Mesothelial cell of epicardium (in vitro differentiated cells): ENCODE measurements around the gene MAMSTR. TPM values are rescaled to one million over a fixed set of nuclear protein-coding genes. Genes with fewer than 3 reads are reported as not detected.

Source experiments
- DNase-seq, 2 experiments: peaks; one replicate each; pipeline ENCODE4 v3.0.0; 2021; ENCODE audit warnings: low spot score in 2 of 2; ENCODE audit not compliant: unreplicated experiment in 2 of 2
- H3K27ac Mint-ChIP-seq: 2 replicates; pipeline ENCODE4 v1.8.0; 2021; ENCODE audit warnings: mixed read lengths
- H3K27me3 Mint-ChIP-seq: 2 replicates; pipeline ENCODE4 v1.8.0; 2021; ENCODE audit warnings: low read depth, mixed read lengths
- H3K36me3 Mint-ChIP-seq: 2 replicates; pipeline ENCODE4 v1.8.0; 2021; ENCODE audit warnings: mixed read lengths
- H3K4me1 Mint-ChIP-seq: 2 replicates; pipeline ENCODE4 v1.8.0; 2021; ENCODE audit warnings: mixed read lengths
- H3K4me3 Mint-ChIP-seq: 2 replicates; pipeline ENCODE4 v1.8.0; 2021; ENCODE audit warnings: mild to moderate bottlenecking, moderate library complexity, mixed read lengths
- H3K9me3 Mint-ChIP-seq: 2 replicates; pipeline ENCODE4 v1.8.0; 2021; ENCODE audit warnings: mixed read lengths
- total RNA-seq: library from RNA; stranded (reverse); gene quantifications from 3 replicates; pipeline ENCODE4 v1.2.1, GENCODE V29; 2021
- TF ChIP-seq, protein P1 (sequence below): fragments of 200-600 bp; sonication (generic); IDR thresholded peaks from one replicate; pipeline ENCODE4 v1.5.0; 2021; ENCODE audit warnings: antibody characterized with exemption; ENCODE audit not compliant: unreplicated experiment

MAMSTR gene
- total RNA-seq, 1 donor from 2014 or later = 6.5 TPM

DNA sequence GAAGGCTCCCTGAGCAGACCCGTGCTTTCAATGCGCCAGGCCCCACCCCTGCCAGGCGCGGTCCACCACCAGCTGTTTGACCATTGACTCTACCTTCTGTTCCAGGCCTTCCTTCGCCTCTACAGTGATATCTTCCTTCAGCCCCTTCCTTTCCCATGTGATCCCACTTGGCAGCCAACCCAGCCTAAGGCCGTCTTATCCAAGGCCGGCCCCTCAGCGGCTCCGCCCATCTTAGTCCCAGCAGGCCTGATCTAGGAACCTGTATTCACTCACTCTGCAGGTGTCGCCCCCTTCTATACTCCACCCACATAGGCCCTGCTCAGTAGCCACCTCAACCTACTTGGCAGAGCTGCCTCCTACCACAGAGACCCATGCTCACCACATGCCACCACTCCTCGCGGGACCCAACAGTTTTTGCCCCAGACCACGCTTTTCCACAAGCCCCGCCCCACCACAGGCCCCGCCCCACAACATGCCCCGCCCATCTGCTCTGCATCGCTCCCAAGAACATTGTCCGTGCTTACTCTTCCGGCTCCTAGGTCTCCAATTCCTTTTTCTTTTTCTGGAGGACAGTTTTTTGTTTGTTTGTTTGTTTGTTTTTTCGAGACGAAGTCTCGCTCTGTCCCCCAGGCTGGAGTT, 18.0 kb upstream of the MAMSTR start:
- TF ChIP-seq, protein P1, sequence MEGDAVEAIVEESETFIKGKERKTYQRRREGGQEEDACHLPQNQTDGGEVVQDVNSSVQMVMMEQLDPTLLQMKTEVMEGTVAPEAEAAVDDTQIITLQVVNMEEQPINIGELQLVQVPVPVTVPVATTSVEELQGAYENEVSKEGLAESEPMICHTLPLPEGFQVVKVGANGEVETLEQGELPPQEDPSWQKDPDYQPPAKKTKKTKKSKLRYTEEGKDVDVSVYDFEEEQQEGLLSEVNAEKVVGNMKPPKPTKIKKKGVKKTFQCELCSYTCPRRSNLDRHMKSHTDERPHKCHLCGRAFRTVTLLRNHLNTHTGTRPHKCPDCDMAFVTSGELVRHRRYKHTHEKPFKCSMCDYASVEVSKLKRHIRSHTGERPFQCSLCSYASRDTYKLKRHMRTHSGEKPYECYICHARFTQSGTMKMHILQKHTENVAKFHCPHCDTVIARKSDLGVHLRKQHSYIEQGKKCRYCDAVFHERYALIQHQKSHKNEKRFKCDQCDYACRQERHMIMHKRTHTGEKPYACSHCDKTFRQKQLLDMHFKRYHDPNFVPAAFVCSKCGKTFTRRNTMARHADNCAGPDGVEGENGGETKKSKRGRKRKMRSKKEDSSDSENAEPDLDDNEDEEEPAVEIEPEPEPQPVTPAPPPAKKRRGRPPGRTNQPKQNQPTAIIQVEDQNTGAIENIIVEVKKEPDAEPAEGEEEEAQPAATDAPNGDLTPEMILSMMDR = no peak
- H3K27me3 Mint-ChIP-seq = peaks cover 17% of the 10 kb centered on the region
- H3K9me3 Mint-ChIP-seq = no peaks in the 10 kb centered on the region
- H3K4me1 Mint-ChIP-seq = peaks cover 18% of the 10 kb centered on the region
- DNase-seq = no peak
- H3K27ac Mint-ChIP-seq = no peak overlapping the region
- peak overlapping the region; percentile 10 for H3K4me3 Mint-ChIP-seq
- peaks cover 2% of the 10 kb centered on the region for H3K36me3 Mint-ChIP-seq

GRCh38 chr19:48735031-48735615, 15.6 kb upstream of the MAMSTR start:
- H3K9me3 Mint-ChIP-seq = peaks cover 6% of the 10 kb centered on the region
- no peak for DNase-seq
- peaks cover 2% of the 10 kb centered on the region for H3K36me3 Mint-ChIP-seq
- H3K4me3 Mint-ChIP-seq = peak overlapping the region; percentile 77
- H3K4me1 Mint-ChIP-seq = peaks cover 11% of the 10 kb centered on the region
- peaks cover 10% of the 10 kb centered on the region for H3K27me3 Mint-ChIP-seq
- no peak overlapping the region for H3K27ac Mint-ChIP-seq
- TF ChIP-seq, protein P1 = no peak

DNA sequence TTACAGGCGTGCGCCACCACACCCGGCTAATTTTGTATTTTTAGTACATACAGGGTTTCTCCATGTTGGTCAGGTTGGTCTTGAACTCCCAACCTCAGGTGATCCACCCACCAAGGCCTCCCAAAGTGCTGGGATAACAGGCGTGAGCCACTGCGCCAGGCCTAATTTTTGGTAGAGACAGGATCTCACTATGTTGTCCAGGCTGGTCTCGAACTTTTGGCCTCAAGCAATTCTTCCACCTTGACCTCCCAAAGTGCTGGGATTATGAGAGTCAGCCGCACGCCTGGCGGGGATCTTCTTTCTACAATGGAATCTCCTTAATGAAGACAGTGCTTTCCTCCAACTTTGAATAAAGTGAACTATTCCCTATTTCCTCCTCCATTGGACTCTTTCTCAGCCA, 15.1 kb upstream of the MAMSTR start:
- DNase-seq = no peak
- Mint-ChIP-seq H3K9me3 (peaks cover 6% of the 10 kb centered on the region), H3K27me3 (peaks cover 5% of the 10 kb centered on the region), H3K36me3 (peaks cover 2% of the 10 kb centered on the region), H3K4me3 (peak overlapping the region; percentile 77), H3K4me1 (peaks cover 11% of the 10 kb centered on the region), H3K27ac (no peak overlapping the region)
- TF ChIP-seq, protein P1 = no peak

- DNase-seq = no peak
- TF ChIP-seq, protein P1 = no peak
- peaks cover 2% of the 10 kb centered on the region for H3K36me3 Mint-ChIP-seq
- no peak overlapping the region for H3K27ac Mint-ChIP-seq
- no peak overlapping the region for H3K4me3 Mint-ChIP-seq
- peaks cover 2% of the 10 kb centered on the region for H3K27me3 Mint-ChIP-seq
- peaks cover 6% of the 10 kb centered on the region for H3K9me3 Mint-ChIP-seq
- peaks cover 4% of the 10 kb centered on the region for H3K4me1 Mint-ChIP-seq
Observed at GRCh38 chr19:48731452-48731851, 11.9 kb upstream of the MAMSTR start.

DNA sequence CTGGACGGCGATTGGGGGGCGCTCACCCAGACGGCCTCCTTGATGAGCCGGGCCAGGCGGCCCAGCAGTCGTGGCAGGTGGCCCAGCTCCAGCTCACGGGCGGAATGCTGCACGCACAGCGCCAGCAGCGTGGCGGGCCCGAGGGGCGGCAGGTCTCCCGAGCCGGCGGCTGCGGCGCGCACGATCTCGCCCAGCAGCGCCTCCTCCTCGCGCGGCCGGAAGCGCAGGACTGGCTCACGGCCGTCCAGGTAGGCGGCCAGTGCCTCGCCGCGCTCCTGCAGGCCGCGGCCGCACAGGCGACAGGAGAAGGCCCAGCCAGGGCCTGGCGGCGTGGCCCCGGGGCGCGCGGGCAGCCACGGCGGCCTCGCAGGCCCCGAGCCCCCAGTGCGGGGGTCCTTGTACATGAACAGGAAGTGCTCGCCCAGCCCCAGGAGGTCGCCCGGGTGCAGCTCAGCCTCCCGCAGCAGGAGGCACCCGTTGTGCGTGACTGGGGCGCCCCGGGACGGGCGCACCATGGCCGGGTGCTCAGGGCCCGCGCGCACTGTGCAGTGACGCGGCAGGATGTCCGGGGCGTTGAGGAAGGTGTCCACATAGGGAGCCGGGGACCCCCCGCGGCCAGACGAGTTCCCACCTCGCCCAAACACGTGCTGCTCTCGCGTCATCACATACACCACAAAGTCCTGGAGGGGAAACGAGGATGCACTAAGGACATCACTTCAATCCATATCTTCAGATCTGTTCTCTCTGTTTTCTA, 9.6 kb upstream of the MAMSTR start:
- H3K4me1 Mint-ChIP-seq = peaks cover 7% of the 10 kb centered on the region
- no peak for DNase-seq
- peaks cover 6% of the 10 kb centered on the region for H3K9me3 Mint-ChIP-seq
- TF ChIP-seq, protein P1 = no peak
- no peak overlapping the region for H3K4me3 Mint-ChIP-seq
- peaks cover 2% of the 10 kb centered on the region for H3K27me3 Mint-ChIP-seq
- peaks cover 5% of the 10 kb centered on the region for H3K36me3 Mint-ChIP-seq
- H3K27ac Mint-ChIP-seq = no peak overlapping the region
